GM12875 (cell line): ENCODE data around the gene MYO1G.

Experiments
- H3K4me3 ChIP-seq: one replicate; pipeline ENCODE4 v1.5.1; 2011; ENCODE audit warnings: low read depth, low read length, control low read depth
- TF ChIP-seq, protein P1 (sequence below): IDR thresholded peaks from 2 replicates; pipeline ENCODE4 v1.5.1; 2011; ENCODE audit warnings: low read depth, mild to moderate bottlenecking, control low read depth, inconsistent platforms, low read length, moderate library complexity, borderline replicate concordance; ENCODE audit not compliant: insufficient read depth

MYO1G gene

GRCh38 chr7:45021604-45022296 lies 42.9 kb upstream of the MYO1G start:
- no peak overlapping the region for H3K4me3 ChIP-seq
- TF ChIP-seq, protein P1, sequence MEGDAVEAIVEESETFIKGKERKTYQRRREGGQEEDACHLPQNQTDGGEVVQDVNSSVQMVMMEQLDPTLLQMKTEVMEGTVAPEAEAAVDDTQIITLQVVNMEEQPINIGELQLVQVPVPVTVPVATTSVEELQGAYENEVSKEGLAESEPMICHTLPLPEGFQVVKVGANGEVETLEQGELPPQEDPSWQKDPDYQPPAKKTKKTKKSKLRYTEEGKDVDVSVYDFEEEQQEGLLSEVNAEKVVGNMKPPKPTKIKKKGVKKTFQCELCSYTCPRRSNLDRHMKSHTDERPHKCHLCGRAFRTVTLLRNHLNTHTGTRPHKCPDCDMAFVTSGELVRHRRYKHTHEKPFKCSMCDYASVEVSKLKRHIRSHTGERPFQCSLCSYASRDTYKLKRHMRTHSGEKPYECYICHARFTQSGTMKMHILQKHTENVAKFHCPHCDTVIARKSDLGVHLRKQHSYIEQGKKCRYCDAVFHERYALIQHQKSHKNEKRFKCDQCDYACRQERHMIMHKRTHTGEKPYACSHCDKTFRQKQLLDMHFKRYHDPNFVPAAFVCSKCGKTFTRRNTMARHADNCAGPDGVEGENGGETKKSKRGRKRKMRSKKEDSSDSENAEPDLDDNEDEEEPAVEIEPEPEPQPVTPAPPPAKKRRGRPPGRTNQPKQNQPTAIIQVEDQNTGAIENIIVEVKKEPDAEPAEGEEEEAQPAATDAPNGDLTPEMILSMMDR = no peak

- H3K4me3 ChIP-seq = no peak overlapping the region
- TF ChIP-seq, protein P1 = no peak
Observed at GRCh38 chr7:45020915-45021314, 42.1 kb upstream of the MYO1G start.

DNA sequence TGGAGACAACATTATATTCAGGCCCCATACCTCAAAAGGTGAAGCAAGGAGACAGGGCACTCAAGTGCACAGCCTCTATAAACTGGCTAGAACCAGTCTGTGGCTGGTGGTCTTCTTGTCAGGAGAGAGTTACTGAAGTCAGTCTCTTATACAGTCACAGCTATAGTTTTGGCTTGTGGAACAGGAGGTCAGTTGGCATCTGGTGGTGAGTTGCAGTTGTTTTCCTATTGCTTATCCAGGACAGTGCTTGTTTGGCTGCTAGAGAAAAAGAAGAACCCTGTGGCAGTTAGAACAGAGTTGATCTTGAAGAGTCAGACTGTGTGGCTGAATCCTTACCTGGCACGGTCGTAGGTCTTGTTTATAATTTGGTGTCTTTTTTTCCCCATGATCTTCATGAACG lies 38.4 kb upstream of the MYO1G start:
- TF ChIP-seq, protein P1 = no peak
- no peak overlapping the region for H3K4me3 ChIP-seq

DNA sequence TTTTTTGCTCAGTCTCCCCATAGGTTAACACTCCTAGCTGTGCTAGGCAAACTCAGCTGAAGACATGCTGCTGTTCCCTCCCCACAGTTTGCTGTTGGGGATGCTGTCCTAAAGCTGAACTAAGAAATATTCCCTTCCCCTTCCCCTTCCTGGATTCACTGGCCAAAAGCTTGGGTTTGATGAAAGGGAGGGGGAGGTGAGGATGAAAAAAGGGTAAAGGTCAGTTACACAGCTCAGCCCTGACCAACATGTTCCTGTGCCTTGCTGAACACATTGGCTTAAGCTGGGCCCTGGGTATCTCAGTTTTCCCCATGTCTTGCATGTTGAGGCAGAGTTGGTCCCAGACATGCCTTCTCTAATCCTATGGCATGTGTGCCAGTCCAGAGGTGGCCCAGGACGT lies 36.5 kb upstream of the MYO1G start:
- no peak overlapping the region for H3K4me3 ChIP-seq
- TF ChIP-seq, protein P1 = no peak

DNA sequence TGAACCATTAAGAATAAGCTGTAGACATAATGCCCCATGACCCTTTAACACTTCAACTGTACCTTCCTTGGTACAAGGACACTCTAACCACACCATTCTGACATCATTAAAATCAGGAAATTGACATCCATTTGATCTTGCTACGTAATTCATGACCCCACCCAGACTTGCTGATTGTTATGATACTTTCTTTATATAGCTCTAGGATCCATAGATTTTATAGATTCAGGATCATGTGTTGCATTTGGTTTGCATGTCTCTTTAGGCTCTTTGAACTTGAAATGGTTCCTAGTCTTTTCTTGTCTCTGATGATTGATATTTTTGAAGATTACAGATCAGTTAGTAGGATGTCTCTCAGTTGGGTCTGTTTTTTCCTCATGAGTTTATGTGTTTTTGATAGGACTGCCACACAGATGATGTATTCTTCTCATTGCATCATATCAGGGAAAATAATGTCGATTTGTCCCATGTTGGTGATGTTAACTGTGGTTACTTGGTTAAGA lies 34.7 kb upstream of the MYO1G start:
- TF ChIP-seq, protein P1 = no peak
- H3K4me3 ChIP-seq = no peak overlapping the region

DNA sequence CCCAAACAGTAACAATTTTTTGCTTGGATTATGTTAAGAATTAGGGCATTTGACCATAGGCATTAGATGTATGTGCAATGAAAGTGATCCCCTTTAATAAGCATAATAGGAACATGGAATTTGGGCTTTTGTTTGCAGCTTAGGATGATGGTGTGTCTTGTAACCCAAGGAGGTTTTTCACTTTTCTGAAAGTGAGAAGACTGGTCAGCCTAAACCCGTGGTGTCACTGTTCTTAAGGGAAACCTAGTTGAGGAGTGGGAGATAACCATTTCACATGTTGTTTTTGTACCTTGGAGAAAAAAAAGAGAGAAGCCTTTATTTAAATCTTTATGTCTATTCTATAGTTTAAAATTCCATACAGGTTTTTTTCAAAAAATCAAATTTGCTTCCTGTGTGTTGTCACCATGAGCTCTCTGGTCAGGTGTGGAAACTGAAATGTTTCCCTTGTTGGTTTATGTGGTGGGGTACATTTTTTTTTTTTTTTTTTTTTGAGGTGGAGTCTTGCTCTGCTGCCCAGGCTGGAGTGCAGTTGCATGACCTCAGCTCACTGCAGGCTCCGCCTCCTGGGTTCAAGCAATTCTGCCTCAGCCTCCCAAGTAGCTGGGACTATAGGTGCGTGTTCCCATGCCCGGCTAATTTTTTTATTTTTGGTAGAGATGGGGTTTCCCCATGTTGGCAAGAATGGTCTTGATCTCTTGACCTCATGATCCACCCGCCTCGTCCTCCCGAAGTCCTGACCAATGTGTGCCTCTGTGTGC lies 28.9 kb upstream of the MYO1G start:
- no peak overlapping the region for H3K4me3 ChIP-seq
- TF ChIP-seq, protein P1 = no peak
